ENCODE measurements around the gene OPN4.

OPN4 gene

GRCh38 chr10:86687750-86688149 lies 33.4 kb downstream of the OPN4 start:
- Mint-ChIP-seq H3K4me1 (peaks cover 41% of the 10 kb centered on the region), H3K36me3 (ENCODE audit: low read depth) (no peaks in the 10 kb centered on the region), H3K9me3 (no peaks in the 10 kb centered on the region), H3K27ac (peak overlapping the region in 1 of 3 experiments; percentile 2), H3K27me3 (ENCODE audit: low read depth) (peaks cover 10% of the 10 kb centered on the region), H3K4me3 (no peak overlapping the region)
- TF ChIP-seq, protein P1, sequence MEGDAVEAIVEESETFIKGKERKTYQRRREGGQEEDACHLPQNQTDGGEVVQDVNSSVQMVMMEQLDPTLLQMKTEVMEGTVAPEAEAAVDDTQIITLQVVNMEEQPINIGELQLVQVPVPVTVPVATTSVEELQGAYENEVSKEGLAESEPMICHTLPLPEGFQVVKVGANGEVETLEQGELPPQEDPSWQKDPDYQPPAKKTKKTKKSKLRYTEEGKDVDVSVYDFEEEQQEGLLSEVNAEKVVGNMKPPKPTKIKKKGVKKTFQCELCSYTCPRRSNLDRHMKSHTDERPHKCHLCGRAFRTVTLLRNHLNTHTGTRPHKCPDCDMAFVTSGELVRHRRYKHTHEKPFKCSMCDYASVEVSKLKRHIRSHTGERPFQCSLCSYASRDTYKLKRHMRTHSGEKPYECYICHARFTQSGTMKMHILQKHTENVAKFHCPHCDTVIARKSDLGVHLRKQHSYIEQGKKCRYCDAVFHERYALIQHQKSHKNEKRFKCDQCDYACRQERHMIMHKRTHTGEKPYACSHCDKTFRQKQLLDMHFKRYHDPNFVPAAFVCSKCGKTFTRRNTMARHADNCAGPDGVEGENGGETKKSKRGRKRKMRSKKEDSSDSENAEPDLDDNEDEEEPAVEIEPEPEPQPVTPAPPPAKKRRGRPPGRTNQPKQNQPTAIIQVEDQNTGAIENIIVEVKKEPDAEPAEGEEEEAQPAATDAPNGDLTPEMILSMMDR (IDR thresholded peaks at IDR 0.05; ENCODE audit: unreplicated experiment in 3 of 3), result no peak

DNA sequence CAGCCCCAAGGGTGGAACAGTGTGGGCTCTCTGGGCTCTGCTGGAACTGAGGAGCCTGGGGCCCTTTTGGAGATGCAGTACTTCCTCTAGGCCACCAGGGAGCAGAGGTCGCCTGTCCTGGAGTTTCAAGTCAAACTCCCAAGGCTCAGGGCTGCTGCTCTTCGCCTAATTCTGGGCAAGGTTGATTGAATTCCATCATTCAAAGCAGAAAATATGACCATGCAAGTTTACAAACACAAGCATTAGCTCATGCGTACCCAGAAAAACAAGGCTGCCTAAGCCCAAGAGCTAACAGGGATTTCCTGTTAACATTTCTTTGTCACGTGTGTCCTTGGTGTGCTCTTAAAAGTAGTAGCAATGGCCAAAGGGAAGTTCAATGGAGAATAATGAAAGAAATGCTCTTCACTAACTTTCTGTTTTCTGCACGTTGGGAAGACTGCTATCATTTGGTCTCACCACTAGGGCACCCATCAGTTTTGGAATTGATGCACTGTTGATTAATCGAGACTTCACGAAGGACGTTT lies 34.1 kb downstream of the OPN4 start:
- Mint-ChIP-seq H3K27me3 (ENCODE audit: low read depth) (peaks cover 4% of the 10 kb centered on the region), H3K36me3 (ENCODE audit: low read depth) (no peaks in the 10 kb centered on the region), H3K4me3 (no peak overlapping the region), H3K27ac (peak overlapping the region in 1 of 3 experiments; percentile 44), H3K4me1 (peaks cover 38% of the 10 kb centered on the region), H3K9me3 (no peaks in the 10 kb centered on the region)
- TF ChIP-seq, protein P1 (IDR thresholded peaks at IDR 0.05; ENCODE audit: unreplicated experiment in 3 of 3), result peak; percentile 79 to 87 (median 82)

GRCh38 chr10:86689146-86689545 lies 34.8 kb downstream of the OPN4 start:
- TF ChIP-seq, protein P1 (IDR thresholded peaks at IDR 0.05; ENCODE audit: unreplicated experiment in 3 of 3), result no peak
- H3K4me1 Mint-ChIP-seq, result peaks cover 39% of the 10 kb centered on the region
- no peaks in the 10 kb centered on the region for H3K36me3 Mint-ChIP-seq (ENCODE audit: low read depth)
- no peak overlapping the region for H3K27ac Mint-ChIP-seq
- H3K4me3 Mint-ChIP-seq, result no peak overlapping the region
- H3K27me3 Mint-ChIP-seq (ENCODE audit: low read depth), result peaks cover 4% of the 10 kb centered on the region
- no peaks in the 10 kb centered on the region for H3K9me3 Mint-ChIP-seq

DNA sequence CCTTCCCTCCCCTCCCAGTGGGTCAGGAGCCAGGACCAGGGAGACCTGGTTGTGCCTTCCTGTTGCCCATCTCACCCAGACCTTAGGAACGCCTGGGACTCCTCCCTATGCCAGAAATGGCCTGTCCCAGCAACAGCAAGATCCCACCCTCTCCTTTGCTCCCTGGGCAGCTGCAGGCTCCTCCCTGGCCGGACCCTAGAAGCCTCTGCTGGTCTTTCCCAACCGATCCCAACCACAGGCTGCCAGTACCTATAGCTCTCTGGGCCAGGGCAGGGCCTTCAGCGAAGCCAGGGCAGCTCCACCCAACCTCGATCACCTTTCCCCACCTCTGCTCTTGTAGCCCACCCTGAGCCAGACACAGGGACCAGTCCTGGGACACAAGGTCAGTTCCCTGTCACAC lies 35.9 kb downstream of the OPN4 start:
- H3K27ac Mint-ChIP-seq, result no peak overlapping the region
- peaks cover 28% of the 10 kb centered on the region for H3K4me1 Mint-ChIP-seq
- no peaks in the 10 kb centered on the region for H3K9me3 Mint-ChIP-seq
- H3K4me3 Mint-ChIP-seq, result no peak overlapping the region
- no peaks in the 10 kb centered on the region for H3K36me3 Mint-ChIP-seq (ENCODE audit: low read depth)
- TF ChIP-seq, protein P1 (IDR thresholded peaks at IDR 0.05; ENCODE audit: unreplicated experiment in 3 of 3), result no peak
- H3K27me3 Mint-ChIP-seq (ENCODE audit: low read depth), result peaks cover 9% of the 10 kb centered on the region

GRCh38 chr10:86690657-86691084 lies 36.3 kb downstream of the OPN4 start:
- TF ChIP-seq, protein P1 (IDR thresholded peaks at IDR 0.05; ENCODE audit: unreplicated experiment in 3 of 3), result no peak
- Mint-ChIP-seq H3K27me3 (ENCODE audit: low read depth) (peaks cover 9% of the 10 kb centered on the region), H3K4me3 (no peak overlapping the region), H3K36me3 (ENCODE audit: low read depth) (no peaks in the 10 kb centered on the region), H3K4me1 (peaks cover 24% of the 10 kb centered on the region), H3K9me3 (no peaks in the 10 kb centered on the region), H3K27ac (no peak overlapping the region)

GRCh38 chr10:86691333-86692022 lies 37.1 kb downstream of the OPN4 start:
- no peaks in the 10 kb centered on the region for H3K9me3 Mint-ChIP-seq

More at GRCh38 chr10:86691333-86692022, 37.1 kb downstream of the OPN4 start:
- Mint-ChIP-seq H3K4me1 (peaks cover 20% of the 10 kb centered on the region), H3K27ac (no peak overlapping the region), H3K27me3 (ENCODE audit: low read depth) (peaks cover 9% of the 10 kb centered on the region), H3K4me3 (no peak overlapping the region), H3K36me3 (ENCODE audit: low read depth) (no peaks in the 10 kb centered on the region)
- TF ChIP-seq, protein P1 (IDR thresholded peaks at IDR 0.05; ENCODE audit: unreplicated experiment in 3 of 3), result no peak
